ENCODE data around the gene PRKAG2.

- TF ChIP-seq POLR2AphosphoS5 (IDR thresholded peaks at IDR 0.05; ENCODE audit: borderline replicate concordance, low read depth, low read length) (no peak), EZH2 (IDR thresholded peaks at IDR 0.05) (no peak)
Observed at GRCh38 chr7:151813445-151813844, 63.5 kb downstream of the PRKAG2 start.

Measured in SK-N-MC (cell line).